A172 (cell line): Measurements from ENCODE around the gene STK39. TPM values are rescaled to one million over a fixed set of nuclear protein-coding genes. Genes with fewer than 3 reads are reported as not detected.
A peak's percentile ranks its signal among the peaks of the same experiment; 100 is the strongest.

ENCODE experiments used
- DNase-seq: peaks from one replicate; pipeline ENCODE4 v3.0.0-alpha.2; 2015; ENCODE audit warnings: low spot score
- total RNA-seq: library from RNA; depleted of rRNA; stranded (reverse); fragments of >200 nt; shearing (Covaris generic); gene quantifications from 2 replicates; pipeline ENCODE4 v1.2.3, GENCODE V29; 2014

The STK39 gene
- total RNA-seq, 1 experiment from 2014 or later: 35.3 TPM

- DNase-seq: peak; percentile 61
Measured at GRCh38 chr2:168210216-168210894, 37.0 kb downstream of the STK39 start.

GRCh38 chr2:168208652-168209051 lies 38.7 kb downstream of the STK39 start:
- DNase-seq: peak; percentile 38

- DNase-seq: no peak
Measured at GRCh38 chr2:168207851-168208250, 39.5 kb downstream of the STK39 start.

- no peak for DNase-seq
Measured at GRCh38 chr2:168203762-168204693, 43.4 kb downstream of the STK39 start.

- DNase-seq: no peak
Measured at GRCh38 chr2:168201584-168202116, 45.7 kb downstream of the STK39 start.

- no peak for DNase-seq
Measured at GRCh38 chr2:168200930-168201583, 46.3 kb downstream of the STK39 start.

GRCh38 chr2:168198476-168199207 lies 48.8 kb downstream of the STK39 start:
- DNase-seq: peak; percentile 15

GRCh38 chr2:168196764-168197180 lies 50.6 kb downstream of the STK39 start:
- DNase-seq: no peak

- DNase-seq: no peak
Measured at GRCh38 chr2:168194784-168195522, 52.4 kb downstream of the STK39 start.

- DNase-seq: peak; percentile 85
Measured at GRCh38 chr2:168192839-168193616, 54.4 kb downstream of the STK39 start.

- no peak for DNase-seq
Measured at GRCh38 chr2:168191955-168192785, 55.2 kb downstream of the STK39 start.

GRCh38 chr2:168190590-168191336 lies 56.6 kb downstream of the STK39 start:
- no peak for DNase-seq

GRCh38 chr2:168189835-168190569 lies 57.4 kb downstream of the STK39 start:
- DNase-seq: peak; percentile 87

GRCh38 chr2:168188002-168188401 lies 59.4 kb downstream of the STK39 start:
- DNase-seq: no peak

- no peak for DNase-seq
Measured at GRCh38 chr2:168186452-168186851, 60.9 kb downstream of the STK39 start.

- no peak for DNase-seq
Measured at GRCh38 chr2:168185583-168186274, 61.7 kb downstream of the STK39 start.
